GM12878 (cell line): ENCODE measurements around the gene TMEM208. TPM values are rescaled to one million over a fixed set of nuclear protein-coding genes. Genes with fewer than 3 reads are reported as not detected.

ENCODE experiments used
- BHLHE40 ChIP-seq, 2 experiments: fragments of 450-650 bp in 1 of 2; IDR thresholded peaks; 2 replicates each; pipeline ENCODE4 v1.6.1; 2011 to 2017; ENCODE audit warnings: low read depth in 2 of 2, borderline replicate concordance in 1 of 2, improper control_type of control experiment in 1 of 2, low read length in 1 of 2, mild to moderate bottlenecking in 1 of 2
- BMI1 ChIP-seq: fragments of 450-650 bp; IDR thresholded peaks from 2 replicates; pipeline ENCODE4 v1.6.1; 2016; ENCODE audit warnings: mild to moderate bottlenecking, moderate library complexity, borderline replicate concordance
- CREM ChIP-seq: IDR thresholded peaks from 2 replicates; pipeline ENCODE4 v1.6.1; 2014; ENCODE audit warnings: antibody characterized with exemption, low read depth
- GABPA ChIP-seq: IDR thresholded peaks from 2 replicates; pipeline ENCODE4 v1.6.1; 2014; ENCODE audit warnings: antibody characterized with exemption, low read depth, mild to moderate bottlenecking, inconsistent platforms
- HCFC1 ChIP-seq: fragments of 150-350 bp; IDR thresholded peaks from 2 replicates; pipeline ENCODE4 v1.6.1; 2014; ENCODE audit warnings: low read length
- HDAC6 ChIP-seq: fragments of 200-600 bp; sonication (generic); IDR thresholded peaks from one replicate; pipeline ENCODE4 v1.8.0; 2017; ENCODE audit warnings: antibody characterized with exemption; ENCODE audit not compliant: unreplicated experiment
- LARP7 ChIP-seq: fragments of 450-650 bp; IDR thresholded peaks from 2 replicates; pipeline ENCODE4 v1.6.1; 2017; ENCODE audit warnings: mild to moderate bottlenecking
- MTA2 ChIP-seq: fragments of 450-650 bp; IDR thresholded peaks from 2 replicates; pipeline ENCODE4 v1.6.1; 2016; ENCODE audit warnings: low read depth, mild to moderate bottlenecking, moderate library complexity
- NR2C1 ChIP-seq: fragments of 450-650 bp; IDR thresholded peaks from 2 replicates; pipeline ENCODE4 v1.6.1; 2017; ENCODE audit warnings: antibody characterized with exemption, mild to moderate bottlenecking, moderate library complexity
- POLR2A ChIP-seq: IDR thresholded peaks from 2 replicates; pipeline ENCODE4 v1.6.1; 2011; ENCODE audit warnings: low read depth, mild to moderate bottlenecking, low read length
- RUNX3 ChIP-seq: IDR thresholded peaks from 2 replicates; pipeline ENCODE4 v1.6.1; 2012; ENCODE audit warnings: low read length, inconsistent platforms
- SMAD5 ChIP-seq: IDR thresholded peaks from 2 replicates; pipeline ENCODE4 v1.6.1; 2016; ENCODE audit warnings: antibody characterized with exemption, low read depth
- SRF ChIP-seq, 2 experiments: IDR thresholded peaks; 2 replicates each; pipeline ENCODE4 v1.6.1; 2011; ENCODE audit warnings: low read depth in 2 of 2, low read length in 2 of 2, mild to moderate bottlenecking in 1 of 2, moderate library complexity in 1 of 2
- SUPT20H ChIP-seq: IDR thresholded peaks from 2 replicates; pipeline ENCODE4 v1.6.1; 2011; ENCODE audit warnings: low read depth, mild to moderate bottlenecking, low read length, moderate library complexity, borderline replicate concordance; ENCODE audit not compliant: control insufficient read depth
- SUZ12 ChIP-seq: fragments of 200-600 bp; sonication (generic); IDR thresholded peaks from one replicate; pipeline ENCODE4 v1.6.1; 2018; ENCODE audit warnings: antibody characterized with exemption, mild to moderate bottlenecking; ENCODE audit not compliant: unreplicated experiment
- TCF7 ChIP-seq: IDR thresholded peaks from 2 replicates; pipeline ENCODE4 v1.6.1; 2014; ENCODE audit warnings: antibody characterized with exemption, borderline replicate concordance
- YBX1 ChIP-seq: fragments of 450-650 bp; IDR thresholded peaks from 2 replicates; pipeline ENCODE4 v1.6.1; 2016; ENCODE audit warnings: antibody characterized with exemption
- polyA plus RNA-seq, 11 experiments: library from polyadenylated mRNA; depleted of rRNA in 4 of 11; unstranded in 6 of 11; stranded (reverse) in 5 of 11; fragments of >200 nt; fragmentation: Nextera tagmentation in 4 of 11; fragmentation: Illumina TruSeq in 1 of 11; extraction: Ambion mirVana in 4 of 11; extraction: Trizol in 1 of 11; gene quantifications; 1 replicate in 1 of 11; 2 replicates in 10 of 11; pipeline versions ENCODE4 v1.2.1 to v1.2.3, GENCODE V29; 2011 to 2016; ENCODE audit warnings: inconsistent platforms in 2 of 11, missing spikeins in 2 of 11, low read depth in 1 of 11
- total RNA-seq, 4 experiments: library from RNA; depleted of rRNA in 3 of 4; stranded (reverse); fragments of >200 nt in 3 of 4; fragmentation: Illumina TruSeq in 1 of 4; extraction: Trizol in 1 of 4; gene quantifications; 2 replicates each; pipeline versions ENCODE4 v1.2.1 to v1.2.3, GENCODE V29; 2013 to 2021
- TF ChIP-seq, protein P1 (sequence below): fragments of 450-650 bp; IDR thresholded peaks from 2 replicates; pipeline ENCODE4 v1.6.1; 2017; ENCODE audit warnings: mild to moderate bottlenecking, moderate library complexity
- TF ChIP-seq, protein P2 (sequence below): fragments of 450-650 bp; IDR thresholded peaks from 2 replicates; pipeline ENCODE4 v1.6.1; 2017; ENCODE audit warnings: borderline replicate concordance
- TF ChIP-seq, protein P3 (sequence below): fragments of 450-650 bp; formaldehyde crosslinking; IDR thresholded peaks from 2 replicates; pipeline ENCODE4 v1.4.0; 2020; ENCODE audit warnings: mild to moderate bottlenecking, moderate library complexity
- TF ChIP-seq, protein P4 (sequence below): IDR thresholded peaks from 2 replicates; pipeline ENCODE4 v1.6.1; 2011; ENCODE audit warnings: low read depth, low read length, improper control_type of control experiment, borderline replicate concordance

The TMEM208 gene
- total and polyA plus RNA-seq, 10 of the 15 experiments (the other 5 are each of a cell fraction or from before 2014, with no cell fraction given): 34.1 to 244 (median 54.1) TPM

DNA sequence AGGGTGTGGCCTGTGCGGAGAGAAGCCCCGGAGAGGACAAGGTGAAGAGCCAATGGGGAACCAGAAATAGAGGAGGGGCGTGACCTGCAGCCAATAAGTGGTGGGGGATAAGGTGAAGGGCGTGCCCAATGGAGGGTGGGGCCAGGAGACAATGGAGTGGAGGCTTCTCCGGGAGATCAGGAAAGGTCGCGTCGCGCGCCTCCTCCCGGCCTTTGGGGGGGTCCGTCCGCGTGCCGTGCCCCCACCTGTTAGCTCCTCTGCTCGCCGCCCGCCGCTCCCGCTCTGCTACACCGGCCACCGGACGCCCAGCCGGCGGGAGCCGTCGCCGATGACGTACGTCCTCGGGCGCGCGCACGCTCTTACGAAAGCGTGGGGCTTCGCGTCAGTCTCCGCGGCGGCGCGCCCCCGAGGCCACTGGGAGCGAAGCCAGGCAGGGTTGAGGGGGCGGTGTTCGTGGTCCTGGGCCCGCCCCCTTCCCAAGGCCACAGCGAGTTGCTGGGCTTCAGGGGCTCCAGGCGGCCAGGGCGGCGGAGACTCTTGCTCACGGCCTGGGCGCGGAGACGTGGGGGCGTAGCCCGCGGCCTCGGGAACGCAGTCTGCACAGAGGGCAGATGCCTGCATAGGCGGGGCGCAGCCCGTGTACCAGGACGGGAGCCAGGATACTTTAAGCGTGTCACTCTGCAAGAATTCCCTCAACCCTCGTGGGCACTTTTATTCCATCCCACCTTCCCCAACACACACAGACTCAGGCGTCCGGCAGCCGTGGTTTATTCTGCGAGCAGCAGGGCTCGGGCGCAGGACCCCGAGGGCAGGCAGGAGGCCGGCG lies 43.1 kb upstream of the TMEM208 start, which contains the start of gene MATCAP1 (continued):
- TF ChIP-seq, protein P1, sequence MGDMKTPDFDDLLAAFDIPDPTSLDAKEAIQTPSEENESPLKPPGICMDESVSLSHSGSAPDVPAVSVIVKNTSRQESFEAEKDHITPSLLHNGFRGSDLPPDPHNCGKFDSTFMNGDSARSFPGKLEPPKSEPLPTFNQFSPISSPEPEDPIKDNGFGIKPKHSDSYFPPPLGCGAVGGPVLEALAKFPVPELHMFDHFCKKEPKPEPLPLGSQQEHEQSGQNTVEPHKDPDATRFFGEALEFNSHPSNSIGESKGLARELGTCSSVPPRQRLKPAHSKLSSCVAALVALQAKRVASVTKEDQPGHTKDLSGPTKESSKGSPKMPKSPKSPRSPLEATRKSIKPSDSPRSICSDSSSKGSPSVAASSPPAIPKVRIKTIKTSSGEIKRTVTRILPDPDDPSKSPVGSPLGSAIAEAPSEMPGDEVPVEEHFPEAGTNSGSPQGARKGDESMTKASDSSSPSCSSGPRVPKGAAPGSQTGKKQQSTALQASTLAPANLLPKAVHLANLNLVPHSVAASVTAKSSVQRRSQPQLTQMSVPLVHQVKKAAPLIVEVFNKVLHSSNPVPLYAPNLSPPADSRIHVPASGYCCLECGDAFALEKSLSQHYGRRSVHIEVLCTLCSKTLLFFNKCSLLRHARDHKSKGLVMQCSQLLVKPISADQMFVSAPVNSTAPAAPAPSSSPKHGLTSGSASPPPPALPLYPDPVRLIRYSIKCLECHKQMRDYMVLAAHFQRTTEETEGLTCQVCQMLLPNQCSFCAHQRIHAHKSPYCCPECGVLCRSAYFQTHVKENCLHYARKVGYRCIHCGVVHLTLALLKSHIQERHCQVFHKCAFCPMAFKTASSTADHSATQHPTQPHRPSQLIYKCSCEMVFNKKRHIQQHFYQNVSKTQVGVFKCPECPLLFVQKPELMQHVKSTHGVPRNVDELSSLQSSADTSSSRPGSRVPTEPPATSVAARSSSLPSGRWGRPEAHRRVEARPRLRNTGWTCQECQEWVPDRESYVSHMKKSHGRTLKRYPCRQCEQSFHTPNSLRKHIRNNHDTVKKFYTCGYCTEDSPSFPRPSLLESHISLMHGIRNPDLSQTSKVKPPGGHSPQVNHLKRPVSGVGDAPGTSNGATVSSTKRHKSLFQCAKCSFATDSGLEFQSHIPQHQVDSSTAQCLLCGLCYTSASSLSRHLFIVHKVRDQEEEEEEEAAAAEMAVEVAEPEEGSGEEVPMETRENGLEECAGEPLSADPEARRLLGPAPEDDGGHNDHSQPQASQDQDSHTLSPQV: no peak
- TF ChIP-seq YBX1 (no peak), LARP7 (peak; percentile 21; the same call in 1 of the 2 replicates), SUZ12 (no peak), HDAC6 (no peak), BHLHE40 (IDR thresholded peaks at IDR 0.05; ENCODE audit: borderline replicate concordance in 1 of 2, low read depth in 2 of 2, low read length in 1 of 2) (peak in 1 of 2 experiments; percentile 48; a peak in 2 of 4 replicates), BMI1 (no peak), RUNX3 (no peak), NR2C1 (no peak), POLR2A (peak; percentile 76), SRF (IDR thresholded peaks at IDR 0.05; ENCODE audit: low read depth in 2 of 2, low read length in 2 of 2) (no peak), SMAD5 (no peak), SUPT20H (no peak), GABPA (no peak), TCF7 (no peak), HCFC1 (no peak), MTA2 (no peak), CREM (peak; percentile 88)
- TF ChIP-seq, protein P2, sequence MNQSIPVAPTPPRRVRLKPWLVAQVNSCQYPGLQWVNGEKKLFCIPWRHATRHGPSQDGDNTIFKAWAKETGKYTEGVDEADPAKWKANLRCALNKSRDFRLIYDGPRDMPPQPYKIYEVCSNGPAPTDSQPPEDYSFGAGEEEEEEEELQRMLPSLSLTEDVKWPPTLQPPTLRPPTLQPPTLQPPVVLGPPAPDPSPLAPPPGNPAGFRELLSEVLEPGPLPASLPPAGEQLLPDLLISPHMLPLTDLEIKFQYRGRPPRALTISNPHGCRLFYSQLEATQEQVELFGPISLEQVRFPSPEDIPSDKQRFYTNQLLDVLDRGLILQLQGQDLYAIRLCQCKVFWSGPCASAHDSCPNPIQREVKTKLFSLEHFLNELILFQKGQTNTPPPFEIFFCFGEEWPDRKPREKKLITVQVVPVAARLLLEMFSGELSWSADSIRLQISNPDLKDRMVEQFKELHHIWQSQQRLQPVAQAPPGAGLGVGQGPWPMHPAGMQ: no peak
- TF ChIP-seq, protein P3, sequence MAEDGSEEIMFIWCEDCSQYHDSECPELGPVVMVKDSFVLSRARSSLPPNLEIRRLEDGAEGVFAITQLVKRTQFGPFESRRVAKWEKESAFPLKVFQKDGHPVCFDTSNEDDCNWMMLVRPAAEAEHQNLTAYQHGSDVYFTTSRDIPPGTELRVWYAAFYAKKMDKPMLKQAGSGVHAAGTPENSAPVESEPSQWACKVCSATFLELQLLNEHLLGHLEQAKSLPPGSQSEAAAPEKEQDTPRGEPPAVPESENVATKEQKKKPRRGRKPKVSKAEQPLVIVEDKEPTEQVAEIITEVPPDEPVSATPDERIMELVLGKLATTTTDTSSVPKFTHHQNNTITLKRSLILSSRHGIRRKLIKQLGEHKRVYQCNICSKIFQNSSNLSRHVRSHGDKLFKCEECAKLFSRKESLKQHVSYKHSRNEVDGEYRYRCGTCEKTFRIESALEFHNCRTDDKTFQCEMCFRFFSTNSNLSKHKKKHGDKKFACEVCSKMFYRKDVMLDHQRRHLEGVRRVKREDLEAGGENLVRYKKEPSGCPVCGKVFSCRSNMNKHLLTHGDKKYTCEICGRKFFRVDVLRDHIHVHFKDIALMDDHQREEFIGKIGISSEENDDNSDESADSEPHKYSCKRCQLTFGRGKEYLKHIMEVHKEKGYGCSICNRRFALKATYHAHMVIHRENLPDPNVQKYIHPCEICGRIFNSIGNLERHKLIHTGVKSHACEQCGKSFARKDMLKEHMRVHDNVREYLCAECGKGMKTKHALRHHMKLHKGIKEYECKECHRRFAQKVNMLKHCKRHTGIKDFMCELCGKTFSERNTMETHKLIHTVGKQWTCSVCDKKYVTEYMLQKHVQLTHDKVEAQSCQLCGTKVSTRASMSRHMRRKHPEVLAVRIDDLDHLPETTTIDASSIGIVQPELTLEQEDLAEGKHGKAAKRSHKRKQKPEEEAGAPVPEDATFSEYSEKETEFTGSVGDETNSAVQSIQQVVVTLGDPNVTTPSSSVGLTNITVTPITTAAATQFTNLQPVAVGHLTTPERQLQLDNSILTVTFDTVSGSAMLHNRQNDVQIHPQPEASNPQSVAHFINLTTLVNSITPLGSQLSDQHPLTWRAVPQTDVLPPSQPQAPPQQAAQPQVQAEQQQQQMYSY (CRISPR knock-in tag): no peak
- TF ChIP-seq, protein P4, sequence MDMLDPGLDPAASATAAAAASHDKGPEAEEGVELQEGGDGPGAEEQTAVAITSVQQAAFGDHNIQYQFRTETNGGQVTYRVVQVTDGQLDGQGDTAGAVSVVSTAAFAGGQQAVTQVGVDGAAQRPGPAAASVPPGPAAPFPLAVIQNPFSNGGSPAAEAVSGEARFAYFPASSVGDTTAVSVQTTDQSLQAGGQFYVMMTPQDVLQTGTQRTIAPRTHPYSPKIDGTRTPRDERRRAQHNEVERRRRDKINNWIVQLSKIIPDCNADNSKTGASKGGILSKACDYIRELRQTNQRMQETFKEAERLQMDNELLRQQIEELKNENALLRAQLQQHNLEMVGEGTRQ: no peak; the same call in 1 of the 2 replicates
